WTC11 (cell line): ENCODE data around the gene XRCC1. TPM values are rescaled to one million over a fixed set of nuclear protein-coding genes. Genes with fewer than 3 reads are reported as not detected.

ENCODE experiments used
- ATAC-seq: fragments of 200-7000 bp; cut with Tn5 transposase; 2 replicates; pipeline ENCODE4 v1.10.0; 2021; ENCODE audit warnings: mild to moderate bottlenecking, moderate library complexity
- CTCF ChIA-PET: fragments of 300-600 bp; sonication (Branson Sonifier 250); formaldehyde crosslinking; loops from one replicate; lab custom pipeline; 2021; ENCODE audit warnings: antibody characterized with exemption; lab: Charles Lee
- POLR2A ChIA-PET: fragments of 350-600 bp; sonication (Branson Sonifier 250); formaldehyde crosslinking; loops from one replicate; lab custom pipeline; 2021; ENCODE audit warnings: antibody characterized with exemption; lab: Charles Lee
- DNase-seq: peaks from one replicate; pipeline ENCODE4 v3.0.0; 2021; ENCODE audit warnings: low spot score
- H3K27ac Mint-ChIP-seq: 2 replicates; pipeline ENCODE4 v1.8.0; 2021; ENCODE audit warnings: mixed read lengths
- H3K27me3 Mint-ChIP-seq: 2 replicates; pipeline ENCODE4 v1.8.0; 2021; ENCODE audit warnings: low read depth, mild to moderate bottlenecking, moderate library complexity, mixed read lengths
- H3K36me3 Mint-ChIP-seq: 2 replicates; pipeline ENCODE4 v1.8.0; 2021; ENCODE audit warnings: mixed read lengths
- H3K4me1 Mint-ChIP-seq: 2 replicates; pipeline ENCODE4 v1.8.0; 2022; ENCODE audit warnings: mixed read lengths
- H3K4me3 Mint-ChIP-seq: 2 replicates; pipeline ENCODE4 v1.8.0; 2021; ENCODE audit warnings: mild to moderate bottlenecking, moderate library complexity, mixed read lengths
- H3K9me3 Mint-ChIP-seq: 2 replicates; pipeline ENCODE4 v1.8.0; 2021; ENCODE audit warnings: mixed read lengths
- ATF3 ChIP-seq: sonication (generic); formaldehyde crosslinking; conservative IDR thresholded peaks from 2 replicates; pipeline ENCODE4 v1.8.1; 2022; ENCODE audit warnings: mild to moderate bottlenecking, missing genetic modification reagents
- CREB1 ChIP-seq: sonication (generic); formaldehyde crosslinking; IDR thresholded peaks from 2 replicates; pipeline ENCODE4 v1.8.0; 2023; ENCODE audit warnings: mild to moderate bottlenecking, missing genetic modification reagents
- CREM ChIP-seq: sonication (generic); formaldehyde crosslinking; IDR thresholded peaks from 2 replicates; pipeline ENCODE4 v1.8.1; 2022; ENCODE audit warnings: mild to moderate bottlenecking, missing genetic modification reagents, moderate library complexity
- EMX1 ChIP-seq: fragments of 250-450 bp; sonication (Bioruptor Pico); IDR thresholded peaks from 2 replicates; pipeline ENCODE4 v1.8.0; 2021; ENCODE audit warnings: mild to moderate bottlenecking
- FOXJ3 ChIP-seq: sonication (generic); formaldehyde crosslinking; IDR thresholded peaks from 2 replicates; pipeline ENCODE4 v1.9.0; 2021; ENCODE audit warnings: missing genetic modification reagents, mild to moderate bottlenecking, borderline replicate concordance
- IRF2 ChIP-seq: sonication (generic); formaldehyde crosslinking; IDR thresholded peaks from 2 replicates; pipeline ENCODE4 v1.8.0; 2022; ENCODE audit warnings: low read depth, missing genetic modification reagents, borderline replicate concordance
- MAX ChIP-seq: sonication (generic); formaldehyde crosslinking; IDR thresholded peaks from 2 replicates; pipeline ENCODE4 v1.8.0; 2022; ENCODE audit warnings: mild to moderate bottlenecking, missing genetic modification reagents
- MLX ChIP-seq: sonication (generic); formaldehyde crosslinking; IDR thresholded peaks from 2 replicates; pipeline ENCODE4 v1.8.1; 2023; ENCODE audit warnings: mild to moderate bottlenecking, missing genetic modification reagents, moderate library complexity
- SMAD3 ChIP-seq: sonication (generic); formaldehyde crosslinking; IDR thresholded peaks from 2 replicates; pipeline ENCODE4 v1.8.0; 2022; ENCODE audit warnings: missing genetic modification reagents, mild to moderate bottlenecking, borderline replicate concordance
- total RNA-seq: library from RNA; stranded (reverse); gene quantifications from 3 replicates; pipeline ENCODE4 v1.2.3, GENCODE V29; 2021

Gene XRCC1
- total RNA-seq, 1 experiment from 2014 or later = 48.3 TPM

GRCh38 chr19:43623889-43624670, 48.8 kb upstream of the XRCC1 start:
- peaks cover 27% of the 10 kb centered on the region for H3K4me1 Mint-ChIP-seq
- peaks cover 31% of the 10 kb centered on the region for H3K27me3 Mint-ChIP-seq
- H3K27ac Mint-ChIP-seq = peak overlapping the region; percentile 97
- peak; percentile 16 for ATAC-seq
- H3K36me3 Mint-ChIP-seq = no peaks in the 10 kb centered on the region
- ChIA-PET POLR2A (no interaction called here), CTCF (interaction anchor here (0.9 to 3.6 kb wide), 4 partner anchors 28 to 89 kb away, joined by 3 to 18 read pairs (median 4); partner anchors contain the start of genes IRGQ, PLAUR and ZNF576)
- no peak overlapping the region for H3K4me3 Mint-ChIP-seq
- DNase-seq = peak; percentile 88
- no peak for TF ChIP-seq IRF2
- peak; percentile 15; the same call in 1 of the 2 replicates for TF ChIP-seq CREB1 (CRISPR knock-in tag)
- no peak for TF ChIP-seq FOXJ3 (CRISPR knock-in tag)
- H3K9me3 Mint-ChIP-seq = no peaks in the 10 kb centered on the region

- H3K4me1 Mint-ChIP-seq = peaks cover 27% of the 10 kb centered on the region
- POLR2A ChIA-PET = no interaction called here
- TF ChIP-seq MLX (CRISPR knock-in tag) = no peak
- TF ChIP-seq FOXJ3 (CRISPR knock-in tag) = no peak
Measured at GRCh38 chr19:43622956-43623355, 47.6 kb upstream of the XRCC1 start.

GRCh38 chr19:43622070-43622469, 46.7 kb upstream of the XRCC1 start:
- no peak overlapping the region for H3K27ac Mint-ChIP-seq

More at GRCh38 chr19:43622956-43623355, 47.6 kb upstream of the XRCC1 start:
- no peaks in the 10 kb centered on the region for H3K9me3 Mint-ChIP-seq
- DNase-seq (no peak), ATAC-seq (no peak)
- CTCF ChIA-PET = interaction anchor here (1.0 kb wide), 1 partner anchor 27 kb away, joined by 3 read pairs; the partner anchor contains the start of genes IRGQ and ZNF576
- H3K27me3 Mint-ChIP-seq = peaks cover 20% of the 10 kb centered on the region
- H3K27ac Mint-ChIP-seq = no peak overlapping the region
- H3K4me3 Mint-ChIP-seq = no peak overlapping the region
- no peaks in the 10 kb centered on the region for H3K36me3 Mint-ChIP-seq

GRCh38 chr19:43620061-43621001, 45.0 kb upstream of the XRCC1 start:
- no peak for ATAC-seq
- peak; percentile 32; the same call in 1 of the 2 replicates for TF ChIP-seq MAX
- no peak for TF ChIP-seq EMX1 (CRISPR knock-in tag)
- no peaks in the 10 kb centered on the region for H3K9me3 Mint-ChIP-seq
- DNase-seq = no peak
- H3K27me3 Mint-ChIP-seq = peaks cover 4% of the 10 kb centered on the region
- POLR2A ChIA-PET = interaction anchor here (0.6 to 1.0 kb wide), 3 partner anchors 13 to 34 kb away, joined by 3 to 4 read pairs (median 3); partner anchors contain the start of gene ZNF576
- CTCF ChIA-PET = interaction anchor here (0.6 to 1.6 kb wide), 4 partner anchors 24 to 1219 kb away, joined by 4 to 5 read pairs (median 4); partner anchors contain the start of genes IRGQ and ZNF576
- peaks cover 27% of the 10 kb centered on the region for H3K4me1 Mint-ChIP-seq
- H3K4me3 Mint-ChIP-seq = peak overlapping the region; percentile 74
- peak overlapping the region; percentile 97 for H3K27ac Mint-ChIP-seq
- no peaks in the 10 kb centered on the region for H3K36me3 Mint-ChIP-seq

More at GRCh38 chr19:43622070-43622469, 46.7 kb upstream of the XRCC1 start:
- no peak for DNase-seq
- no peaks in the 10 kb centered on the region for H3K36me3 Mint-ChIP-seq
- no peaks in the 10 kb centered on the region for H3K9me3 Mint-ChIP-seq
- CTCF ChIA-PET = interaction anchor here (1.6 kb wide), 1 partner anchor 67 kb away, joined by 5 read pairs; no protein-coding TSS in a partner anchor
- no peak overlapping the region for H3K4me3 Mint-ChIP-seq
- TF ChIP-seq CREM (CRISPR knock-in tag) (no peak), ATF3 (CRISPR knock-in tag) (no peak), SMAD3 (CRISPR knock-in tag) (no peak)
- TF ChIP-seq, all 79 proteins: peak for 0
- Mint-ChIP-seq H3K27me3 (peaks cover 11% of the 10 kb centered on the region), H3K4me1 (peaks cover 27% of the 10 kb centered on the region)
- ATAC-seq = no peak
- POLR2A ChIA-PET = no interaction called here
